ENCODE data around the gene F10. TPM values are rescaled to one million over a fixed set of nuclear protein-coding genes. Genes with fewer than 3 reads are reported as not detected.

F10 gene
- total RNA-seq, 2 donors from 2014 or later, result 18.7 to 32.4 TPM

DNA sequence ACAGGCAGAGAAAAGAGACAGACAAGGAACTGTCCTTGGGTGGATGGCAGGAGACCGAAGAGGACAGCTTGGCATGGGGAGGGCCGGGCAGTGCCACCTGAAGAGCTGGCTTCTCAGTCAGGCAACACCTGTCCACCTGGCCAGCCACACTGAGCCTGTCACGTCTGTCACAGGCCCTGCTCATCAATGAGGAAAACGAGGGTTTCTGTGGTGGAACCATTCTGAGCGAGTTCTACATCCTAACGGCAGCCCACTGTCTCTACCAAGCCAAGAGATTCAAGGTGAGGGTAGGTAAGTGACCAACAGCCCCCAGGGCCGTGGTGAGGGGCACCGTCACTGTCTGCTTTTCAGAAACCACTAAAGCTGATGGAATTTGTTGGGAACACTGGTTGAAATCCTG, 24.6 kb downstream of the F10 start:
- Mint-ChIP-seq H3K27ac (no peak overlapping the region), H3K4me1 (peaks cover 11% of the 10 kb centered on the region), H3K27me3 (ENCODE audit: insufficient read depth) (no peaks in the 10 kb centered on the region), H3K36me3 (ENCODE audit: low read depth) (peaks cover 20% of the 10 kb centered on the region), H3K4me3 (no peak overlapping the region), H3K9me3 (no peaks in the 10 kb centered on the region)
- peak; percentile 24 for DNase-seq
- Histone ChIP-seq H3K4me1 (ENCODE audit: control insufficient read depth, insufficient read depth, low read length) (no peaks in the 10 kb centered on the region), H3K36me3 (ENCODE audit: control insufficient read depth, insufficient read depth, low read length) (no peaks in the 10 kb centered on the region), H3K9me3 (ENCODE audit: control insufficient read depth, low read length) (no peaks in the 10 kb centered on the region), H3K4me3 (ENCODE audit: low read length) (no peak overlapping the region), H3K27ac (ENCODE audit: low read depth, low read length) (no peak overlapping the region), H3K27me3 (ENCODE audit: control insufficient read depth, insufficient read depth, low read length, poor library complexity, severe bottlenecking) (no peaks in the 10 kb centered on the region), H3K9ac (ENCODE audit: extremely low read depth, low read length, poor library complexity, severe bottlenecking) (no peak overlapping the region)
- 89 to 90% methylated on average over 6 to 8 of the region's 8 CpGs for WGBS, 2 experiments (ENCODE audit: insufficient coverage in 1 of 2, insufficient read length in 1 of 2)
- TF ChIP-seq, protein P1, sequence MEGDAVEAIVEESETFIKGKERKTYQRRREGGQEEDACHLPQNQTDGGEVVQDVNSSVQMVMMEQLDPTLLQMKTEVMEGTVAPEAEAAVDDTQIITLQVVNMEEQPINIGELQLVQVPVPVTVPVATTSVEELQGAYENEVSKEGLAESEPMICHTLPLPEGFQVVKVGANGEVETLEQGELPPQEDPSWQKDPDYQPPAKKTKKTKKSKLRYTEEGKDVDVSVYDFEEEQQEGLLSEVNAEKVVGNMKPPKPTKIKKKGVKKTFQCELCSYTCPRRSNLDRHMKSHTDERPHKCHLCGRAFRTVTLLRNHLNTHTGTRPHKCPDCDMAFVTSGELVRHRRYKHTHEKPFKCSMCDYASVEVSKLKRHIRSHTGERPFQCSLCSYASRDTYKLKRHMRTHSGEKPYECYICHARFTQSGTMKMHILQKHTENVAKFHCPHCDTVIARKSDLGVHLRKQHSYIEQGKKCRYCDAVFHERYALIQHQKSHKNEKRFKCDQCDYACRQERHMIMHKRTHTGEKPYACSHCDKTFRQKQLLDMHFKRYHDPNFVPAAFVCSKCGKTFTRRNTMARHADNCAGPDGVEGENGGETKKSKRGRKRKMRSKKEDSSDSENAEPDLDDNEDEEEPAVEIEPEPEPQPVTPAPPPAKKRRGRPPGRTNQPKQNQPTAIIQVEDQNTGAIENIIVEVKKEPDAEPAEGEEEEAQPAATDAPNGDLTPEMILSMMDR (conservative IDR thresholded peaks at IDR 0.05), result no peak

DNA sequence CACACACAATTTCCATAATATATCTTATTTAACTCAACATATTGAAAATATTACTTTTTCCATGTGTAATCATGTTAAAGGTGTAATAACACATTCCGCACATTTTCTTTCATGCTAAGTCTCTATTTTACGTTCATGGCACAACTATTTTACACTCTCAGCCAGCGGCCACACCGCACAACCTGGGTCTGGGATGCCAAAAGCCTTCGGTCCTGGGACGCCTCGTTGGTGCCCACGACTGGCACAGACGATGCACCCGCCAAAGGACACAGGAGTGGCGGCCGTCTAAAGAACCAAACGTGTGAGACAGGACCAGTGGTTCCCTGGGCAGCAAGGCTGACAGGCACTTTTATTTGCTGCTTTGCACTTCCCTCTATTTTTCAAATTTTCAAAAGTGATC, 25.8 kb downstream of the F10 start:
- no peaks in the 10 kb centered on the region for H3K9me3 Mint-ChIP-seq
- Histone ChIP-seq H3K9ac (ENCODE audit: extremely low read depth, low read length, poor library complexity, severe bottlenecking) (no peak overlapping the region), H3K9me3 (ENCODE audit: control insufficient read depth, low read length) (no peaks in the 10 kb centered on the region), H3K27ac (ENCODE audit: low read depth, low read length) (no peak overlapping the region), H3K27me3 (ENCODE audit: control insufficient read depth, insufficient read depth, low read length, poor library complexity, severe bottlenecking) (peaks cover 11% of the 10 kb centered on the region), H3K36me3 (ENCODE audit: control insufficient read depth, insufficient read depth, low read length) (no peaks in the 10 kb centered on the region), H3K4me1 (ENCODE audit: control insufficient read depth, insufficient read depth, low read length) (peaks cover 5% of the 10 kb centered on the region), H3K4me3 (ENCODE audit: low read length) (no peak overlapping the region)
- DNase-seq, result no peak
- peaks cover 16% of the 10 kb centered on the region for H3K36me3 Mint-ChIP-seq (ENCODE audit: low read depth)
- TF ChIP-seq, protein P1 (conservative IDR thresholded peaks at IDR 0.05), result no peak
- H3K4me3 Mint-ChIP-seq, result no peak overlapping the region
- 94 to 97% methylated on average over 6 to 13 of the region's 13 CpGs for whole genome bisulfite sequencing, 2 experiments (ENCODE audit: insufficient coverage in 1 of 2, insufficient read length in 1 of 2)
- H3K27me3 Mint-ChIP-seq (ENCODE audit: insufficient read depth), result no peaks in the 10 kb centered on the region
- no peak overlapping the region for H3K27ac Mint-ChIP-seq
- peaks cover 13% of the 10 kb centered on the region for H3K4me1 Mint-ChIP-seq

DNA sequence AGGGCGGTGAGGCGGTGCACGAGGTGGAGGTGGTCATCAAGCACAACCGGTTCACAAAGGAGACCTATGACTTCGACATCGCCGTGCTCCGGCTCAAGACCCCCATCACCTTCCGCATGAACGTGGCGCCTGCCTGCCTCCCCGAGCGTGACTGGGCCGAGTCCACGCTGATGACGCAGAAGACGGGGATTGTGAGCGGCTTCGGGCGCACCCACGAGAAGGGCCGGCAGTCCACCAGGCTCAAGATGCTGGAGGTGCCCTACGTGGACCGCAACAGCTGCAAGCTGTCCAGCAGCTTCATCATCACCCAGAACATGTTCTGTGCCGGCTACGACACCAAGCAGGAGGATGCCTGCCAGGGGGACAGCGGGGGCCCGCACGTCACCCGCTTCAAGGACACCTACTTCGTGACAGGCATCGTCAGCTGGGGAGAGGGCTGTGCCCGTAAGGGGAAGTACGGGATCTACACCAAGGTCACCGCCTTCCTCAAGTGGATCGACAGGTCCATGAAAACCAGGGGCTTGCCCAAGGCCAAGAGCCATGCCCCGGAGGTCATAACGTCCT, 26.4 kb downstream of the F10 start:
- Mint-ChIP-seq H3K27me3 (ENCODE audit: insufficient read depth) (no peaks in the 10 kb centered on the region), H3K36me3 (ENCODE audit: low read depth) (peaks cover 12% of the 10 kb centered on the region), H3K4me3 (no peak overlapping the region), H3K4me1 (peaks cover 15% of the 10 kb centered on the region), H3K9me3 (no peaks in the 10 kb centered on the region), H3K27ac (no peak overlapping the region)
- TF ChIP-seq, protein P1 (conservative IDR thresholded peaks at IDR 0.05), result no peak
- no peaks in the 10 kb centered on the region for H3K36me3 ChIP-seq (ENCODE audit: control insufficient read depth, insufficient read depth, low read length)
- H3K4me3 ChIP-seq (ENCODE audit: low read length), result no peak overlapping the region
- no peaks in the 10 kb centered on the region for H3K9me3 ChIP-seq (ENCODE audit: control insufficient read depth, low read length)
- no peak overlapping the region for H3K27ac ChIP-seq (ENCODE audit: low read depth, low read length)
- WGBS, 2 experiments (ENCODE audit: insufficient coverage in 1 of 2, insufficient read length in 1 of 2), result 94 to 95% methylated on average over 21 to 38 of the region's 38 CpGs
- peaks cover 8% of the 10 kb centered on the region for H3K4me1 ChIP-seq (ENCODE audit: control insufficient read depth, insufficient read depth, low read length)
- H3K27me3 ChIP-seq (ENCODE audit: control insufficient read depth, insufficient read depth, low read length, poor library complexity, severe bottlenecking), result peaks cover 13% of the 10 kb centered on the region
- peak; percentile 46 for DNase-seq
- H3K9ac ChIP-seq (ENCODE audit: extremely low read depth, low read length, poor library complexity, severe bottlenecking), result no peak overlapping the region
